NAMALWA (cell line): Measurements from ENCODE around the gene DIAPH2.
"Not testable (repeated sequence)": the region's sequence is repeated elsewhere in the genome, so short reads cannot be mapped to it uniquely, and the experiment has no call there.

ENCODE experiments used
- DNase-seq: peaks from one replicate; pipeline ENCODE4 v3.0.0-alpha.2; 2015; ENCODE audit warnings: low spot score

DIAPH2 gene

GRCh38 chrX:96833333-96833732 lies 148.7 kb downstream of the DIAPH2 start:
- no peak for DNase-seq

DNA sequence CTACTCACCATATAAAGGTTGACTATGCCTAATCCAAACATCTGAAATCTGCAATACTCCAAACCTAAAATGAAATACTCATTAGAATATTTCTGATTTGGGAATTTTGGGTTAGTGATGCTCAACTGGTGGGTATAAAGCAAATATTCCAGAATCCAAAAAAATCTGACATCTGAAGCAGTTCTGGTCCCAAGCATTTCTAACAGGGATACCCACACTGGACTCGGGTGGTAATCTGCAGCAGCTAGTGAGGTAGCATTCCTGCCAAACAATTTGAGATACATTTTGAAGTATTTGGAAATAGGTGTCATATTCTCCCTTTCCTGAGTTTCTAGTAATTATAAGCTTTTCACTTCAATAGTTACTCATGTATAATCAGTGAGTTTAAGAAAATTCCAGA lies 149.5 kb downstream of the DIAPH2 start:
- no peak for DNase-seq

- DNase-seq: peak; percentile 80
Observed at GRCh38 chrX:96835660-96836289, 151.1 kb downstream of the DIAPH2 start.

- DNase-seq: no peak
Observed at GRCh38 chrX:96837808-96838207, 153.2 kb downstream of the DIAPH2 start.

GRCh38 chrX:96838537-96838936 lies 153.9 kb downstream of the DIAPH2 start:
- no peak for DNase-seq

- DNase-seq: no peak
Observed at GRCh38 chrX:96841325-96841724, 156.7 kb downstream of the DIAPH2 start.

- not testable (repeated sequence) for DNase-seq
Observed at GRCh38 chrX:96841866-96842265, 157.2 kb downstream of the DIAPH2 start.

DNA sequence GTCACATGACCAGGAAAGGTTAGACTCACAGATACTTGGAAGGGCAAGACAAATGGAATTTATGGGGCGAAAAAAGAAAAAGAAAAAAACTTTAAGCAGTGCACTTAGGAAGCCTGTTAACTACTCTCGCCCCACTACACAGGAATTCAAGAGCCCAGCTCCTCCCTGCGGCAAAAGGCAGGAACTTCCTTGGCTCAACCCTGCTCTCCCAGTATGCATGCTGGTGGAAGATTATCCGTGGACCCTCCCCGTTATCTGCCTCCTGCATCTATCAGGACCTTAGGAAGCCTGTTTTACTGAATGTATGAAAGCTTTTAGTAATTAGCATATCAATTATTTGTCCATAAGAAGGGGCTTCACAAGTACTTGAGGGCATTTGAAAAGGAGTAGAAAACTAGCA lies 158.9 kb downstream of the DIAPH2 start:
- DNase-seq: no peak

DNA sequence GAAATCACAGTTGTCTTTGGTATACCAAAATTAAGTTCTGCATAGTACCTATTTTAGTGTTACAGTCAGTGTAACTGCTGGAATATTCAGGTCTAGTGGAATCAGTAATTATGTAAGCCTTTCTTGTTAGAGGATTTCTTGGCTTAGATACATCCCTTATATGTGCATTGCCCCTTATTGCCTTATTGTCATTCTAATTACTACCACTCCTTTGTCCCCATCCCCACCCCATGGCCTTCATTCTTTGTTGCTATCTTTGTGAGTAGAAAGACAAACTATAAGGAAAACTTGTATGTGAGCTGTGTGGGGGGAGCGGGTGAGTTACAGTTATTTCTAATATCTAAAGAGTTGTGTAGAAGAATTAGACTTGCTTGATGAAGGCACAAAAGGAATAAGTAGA lies 162.2 kb downstream of the DIAPH2 start:
- DNase-seq: no peak

DNA sequence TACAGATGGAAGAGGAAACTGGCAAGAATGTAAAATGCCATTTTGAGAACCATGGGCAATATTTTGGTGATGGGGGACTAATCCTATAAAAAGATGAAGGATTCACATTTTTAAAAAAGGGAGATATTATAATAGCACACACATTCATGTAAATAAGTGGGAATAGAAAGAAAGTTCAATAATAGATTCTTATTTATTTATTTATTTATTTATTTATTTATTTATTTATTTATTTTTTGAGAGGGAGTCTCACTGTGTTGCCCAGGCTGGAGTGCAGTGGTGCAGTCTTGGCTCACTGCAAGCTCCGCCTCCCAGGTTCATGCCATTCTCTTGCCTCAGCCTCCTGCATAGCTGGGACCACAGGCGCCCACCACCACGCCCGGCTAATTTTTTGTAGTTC lies 174.8 kb downstream of the DIAPH2 start:
- DNase-seq: not testable (repeated sequence)

DNA sequence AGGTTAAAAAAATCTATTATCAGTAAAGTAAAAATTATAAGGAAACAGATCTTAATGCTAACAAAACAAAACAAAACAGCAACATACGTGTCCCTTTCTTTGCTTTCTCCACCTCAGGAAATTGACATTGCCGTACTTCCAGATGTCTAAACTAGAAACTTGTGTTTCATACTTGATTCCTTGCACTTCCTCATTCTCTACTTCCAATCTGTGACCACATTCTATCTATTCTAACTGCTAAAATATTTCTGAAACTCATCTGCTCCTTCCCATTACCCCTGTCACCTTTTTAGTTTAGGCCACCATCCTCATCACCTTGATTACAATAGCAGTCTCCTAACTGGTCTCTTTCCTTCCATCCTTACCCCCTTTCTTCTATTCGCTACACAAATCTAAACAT lies 176.6 kb downstream of the DIAPH2 start:
- peak; percentile 22 for DNase-seq

- DNase-seq: no peak
Observed at GRCh38 chrX:96861661-96862060, 177.0 kb downstream of the DIAPH2 start.

DNA sequence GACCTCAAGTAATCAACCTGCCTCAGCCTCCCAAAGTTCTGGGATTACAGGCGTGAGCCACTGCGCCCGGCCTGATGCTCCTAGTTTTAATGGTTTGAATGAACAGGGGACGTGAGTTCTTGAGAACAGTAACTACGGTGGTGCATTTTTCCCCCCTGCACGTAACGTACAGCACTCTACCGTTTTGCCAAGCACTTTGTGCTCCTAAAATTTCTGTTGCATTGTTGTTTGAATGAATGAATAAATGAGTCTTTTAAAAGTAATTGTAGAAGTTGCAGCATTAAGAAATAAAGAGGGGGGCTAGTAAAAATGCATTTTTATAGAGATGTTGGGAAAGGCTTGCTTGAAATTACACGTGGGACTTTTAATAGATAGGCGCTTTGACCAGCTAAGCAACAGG lies 199.0 kb downstream of the DIAPH2 start, which contains the start of gene RPA4:
Gene RPA4, plus strand, starts transcription at position 301 of the 400 bp plus-strand sequence. CDS start 403 bp downstream, outside the sequence.
- no peak for DNase-seq

- DNase-seq: no peak
Observed at GRCh38 chrX:96884027-96884426, 199.4 kb downstream of the DIAPH2 start.

DNA sequence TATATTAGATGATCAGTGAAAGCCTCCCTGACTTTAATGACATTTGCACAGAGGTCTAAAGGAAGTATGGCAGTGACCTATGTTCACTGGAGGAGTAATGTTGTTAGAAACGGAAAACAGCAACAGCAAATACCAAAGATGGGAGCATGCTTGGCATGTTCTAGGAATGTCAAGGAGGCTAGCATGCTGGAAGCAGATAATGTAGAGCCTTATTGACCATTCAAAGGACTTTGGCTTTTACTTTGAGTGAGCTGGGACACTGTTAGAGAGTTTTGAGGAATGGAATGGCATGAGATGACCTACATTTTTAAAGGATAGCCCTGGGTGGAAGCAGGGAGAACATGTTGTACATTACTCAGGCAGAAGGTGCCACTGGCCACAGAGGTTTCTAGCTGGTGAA lies 205.1 kb downstream of the DIAPH2 start:
- DNase-seq: no peak

DNA sequence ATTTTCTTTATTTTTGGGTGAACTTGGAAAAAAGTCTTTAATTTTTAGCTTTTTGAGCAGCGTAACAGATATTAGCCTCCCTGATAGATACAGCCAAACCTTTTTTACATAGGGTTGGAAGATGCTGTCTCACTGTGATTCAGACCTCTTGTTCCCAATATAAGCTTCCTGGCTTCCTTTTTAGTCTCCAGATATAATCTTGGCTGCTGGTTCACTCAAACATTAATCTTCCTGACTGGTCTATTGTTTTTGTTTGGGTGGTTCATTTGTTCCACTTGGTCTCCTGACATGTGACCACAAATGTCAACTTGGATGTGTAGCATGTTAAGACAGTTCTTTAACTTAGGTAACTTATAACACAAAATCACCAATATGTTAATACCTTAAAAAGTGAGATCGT lies 222.1 kb downstream of the DIAPH2 start:
- DNase-seq: no peak

DNA sequence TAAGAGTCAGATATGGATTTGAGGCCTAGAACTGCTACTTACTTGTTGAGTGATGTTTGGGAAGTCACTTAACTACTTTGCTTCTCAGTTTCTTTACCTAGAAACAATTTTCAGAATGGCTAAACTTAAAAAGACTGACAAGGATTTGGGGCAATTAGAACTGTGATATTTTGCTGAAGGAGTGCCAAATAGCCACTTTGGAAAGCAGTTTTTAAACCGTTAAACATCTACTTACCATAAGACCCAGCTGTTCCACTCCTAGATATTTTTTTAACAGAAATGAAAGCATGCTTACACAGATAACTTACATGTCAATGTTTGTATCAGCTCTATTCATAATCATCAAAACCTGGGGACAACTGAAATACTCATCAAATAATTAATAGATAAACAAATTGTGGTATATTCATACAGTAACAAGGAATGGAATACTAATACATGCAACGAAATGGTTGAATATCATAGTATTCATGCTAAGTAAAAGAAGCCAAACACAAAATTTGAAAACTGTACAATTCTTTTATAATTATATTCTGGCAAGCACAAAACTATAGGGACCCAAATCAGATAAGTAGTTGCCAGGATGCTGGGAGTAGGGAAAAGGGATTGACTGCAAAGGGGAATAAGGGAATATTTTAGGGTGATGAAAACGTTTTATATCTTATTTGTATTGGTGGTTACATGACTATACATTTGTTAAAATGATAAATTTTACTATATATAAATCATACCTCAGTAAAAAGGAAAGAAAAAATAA lies 223.1 kb downstream of the DIAPH2 start:
- no peak for DNase-seq

DNA sequence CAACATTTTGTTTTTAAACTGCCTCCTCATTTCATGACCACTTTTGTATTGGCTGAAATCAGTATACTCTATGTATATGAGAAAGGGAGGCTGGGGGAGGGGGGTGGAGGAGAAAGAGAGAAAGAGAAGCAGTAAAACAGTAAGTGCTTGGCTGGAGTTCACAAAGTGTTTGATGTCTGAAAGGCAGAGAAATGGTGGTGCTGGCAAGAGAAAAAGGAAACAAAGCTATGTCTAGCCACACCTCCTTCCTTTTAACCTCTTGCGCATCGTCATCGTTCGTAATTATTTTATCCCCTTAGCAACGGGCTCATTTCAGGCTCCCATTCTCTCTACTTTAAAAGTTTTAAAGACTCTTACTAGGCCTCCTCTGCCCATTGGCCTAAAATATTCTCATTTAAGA lies 224.6 kb downstream of the DIAPH2 start:
- no peak for DNase-seq

DNA sequence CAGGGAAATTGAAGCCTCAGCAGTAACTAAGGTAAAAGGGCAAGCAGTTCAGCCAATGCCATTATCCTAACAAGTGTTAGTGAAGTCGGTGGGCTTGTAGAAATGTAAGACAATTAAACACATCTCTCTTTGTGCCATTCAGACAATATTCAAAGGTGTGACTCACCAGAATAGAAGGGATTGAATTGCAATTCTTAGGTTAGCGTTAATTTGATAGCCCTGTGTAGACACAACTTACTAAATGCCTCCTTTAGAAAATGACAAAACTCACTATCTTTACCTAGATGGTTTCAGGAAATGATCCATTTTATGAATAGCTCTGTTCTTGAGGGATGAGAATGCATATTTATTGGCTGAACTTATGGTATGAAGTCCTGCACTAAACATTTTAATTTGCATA lies 234.2 kb downstream of the DIAPH2 start:
- no peak for DNase-seq

GRCh38 chrX:96919672-96920071 lies 235.0 kb downstream of the DIAPH2 start:
- DNase-seq: no peak

DNA sequence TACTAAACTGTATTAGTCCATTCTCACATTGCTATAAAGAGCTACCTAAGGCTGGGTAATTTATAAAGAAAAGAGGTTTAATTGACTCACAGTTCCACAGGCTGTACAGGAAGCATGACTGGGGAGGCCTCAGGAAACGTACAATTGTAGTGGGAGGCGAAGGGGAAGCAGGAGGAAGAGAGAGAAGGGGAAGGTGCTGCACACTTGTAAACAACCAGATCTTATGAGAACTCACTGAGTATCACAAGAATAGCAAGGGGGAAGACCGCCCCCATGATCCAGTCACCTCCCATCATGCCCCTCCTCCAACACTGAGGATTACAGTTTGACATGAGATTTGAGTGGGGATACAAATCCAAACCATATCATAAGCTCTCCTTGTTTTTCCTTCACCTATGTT lies 239.9 kb downstream of the DIAPH2 start:
- no peak for DNase-seq

DNA sequence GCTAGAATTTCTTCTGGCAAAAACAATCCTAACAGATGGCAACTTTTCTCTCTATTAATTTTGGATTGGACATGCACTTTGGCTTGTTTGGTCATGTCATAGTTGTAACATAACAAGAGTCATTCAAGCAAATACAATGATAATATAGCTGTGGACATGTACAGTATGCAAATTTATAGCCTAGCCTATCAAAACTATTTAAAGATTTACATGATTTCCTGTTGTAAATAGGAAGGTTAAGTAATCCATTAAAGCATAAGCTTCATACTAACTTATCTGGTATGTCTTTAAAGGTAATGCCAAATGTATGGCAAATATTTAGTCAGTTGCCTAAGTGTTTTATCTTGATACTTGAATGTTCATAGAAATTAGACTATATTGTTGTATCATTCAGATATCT lies 244.4 kb downstream of the DIAPH2 start:
- DNase-seq: no peak

- no peak for DNase-seq
Observed at GRCh38 chrX:96957718-96958117, 273.1 kb downstream of the DIAPH2 start.

GRCh38 chrX:96971812-96972211 lies 287.2 kb downstream of the DIAPH2 start:
- DNase-seq: no peak
